HepG2 (cell line): ENCODE results near the gene TMEM233. TPM values are rescaled to one million over a fixed set of nuclear protein-coding genes. Genes with fewer than 3 reads are reported as not detected.

Experiments used
- ATAC-seq: fragments of 200-7000 bp; cut with Tn5 transposase; 3 replicates; pipeline ENCODE4 v1.9.1; 2020; ENCODE audit warnings: mild to moderate bottlenecking, moderate library complexity
- BruUV-seq: library from RNA; stranded (reverse); fragments of 400-500 nt; replicated peaks from 2 replicates; lab custom pipeline; 2021; lab: Mats Ljungman, UMichigan
- CTCF ChIA-PET: fragments of 300-600 bp; formaldehyde crosslinking; extraction: SDS; loops from one replicate; lab custom pipeline; 2021; ENCODE audit warnings: low total read pairs, inconsistent platforms, low intra/inter-chr PET ratio; lab: Yijun Ruan, JAX
- POLR2A ChIA-PET: fragments of 350-600 bp; sonication (Branson Sonifier 250); formaldehyde crosslinking; loops from one replicate; lab custom pipeline; 2020; ENCODE audit warnings: antibody characterized with exemption, inconsistent platforms; lab: Yijun Ruan, JAX
- DNase-seq: peaks from one replicate; pipeline ENCODE4 v3.0.0-alpha.2; 2015; ENCODE audit warnings: low spot score
- FAIRE-seq: peaks from 3 replicates; lab custom pipeline; 2011; peaks lifted over from hg19 to GRCh38; lab: Jason Lieb, UNC
- H2AFZ ChIP-seq: one replicate; pipeline ENCODE4 v1.6.1; 2011; ENCODE audit warnings: low read length, inconsistent platforms
- H3K27ac ChIP-seq: fragments of 300-600 bp; 3 replicates; pipeline ENCODE4 v1.8.0; 2011; ENCODE audit warnings: mixed run types, mild to moderate bottlenecking, mixed read lengths, low read length, inconsistent platforms; ENCODE audit not compliant: insufficient read depth; ENCODE audit errors: extremely low read length
- H3K27me3 ChIP-seq, 2 experiments: fragments of 200-600 bp in 1 of 2; 2 replicates in 1 of 2; 3 replicates in 1 of 2; pipeline versions ENCODE4 v1.6.0 to v1.8.0; 2011; ENCODE audit warnings: low read length in 2 of 2, mild to moderate bottlenecking in 2 of 2, moderate library complexity in 2 of 2, inconsistent platforms in 1 of 2; ENCODE audit not compliant: insufficient read depth in 2 of 2, control insufficient read depth in 1 of 2
- H3K36me3 ChIP-seq, 2 experiments: fragments of 200-600 bp in 1 of 2; replicated peaks in 1 of 2; 2 replicates in 1 of 2; 3 replicates in 1 of 2; pipeline versions ENCODE4 v1.5.1 to v1.8.0; 2011; ENCODE audit warnings: low read length in 2 of 2, inconsistent platforms in 1 of 2; ENCODE audit not compliant: insufficient read depth in 2 of 2, control insufficient read depth in 1 of 2
- H3K4me1 ChIP-seq: 2 replicates; pipeline ENCODE4 v1.5.1; 2012; ENCODE audit warnings: low read length, inconsistent platforms; ENCODE audit not compliant: insufficient read depth
- H3K4me2 ChIP-seq: 2 replicates; pipeline ENCODE4 v1.6.0; 2011; ENCODE audit warnings: low read depth, low read length, inconsistent platforms
- H3K4me3 ChIP-seq, 3 experiments: fragments of 200-600 bp in 1 of 3; sonication (generic), shearing (Covaris generic) in 1 of 3; replicated peaks in 1 of 3; 2 replicates each; pipeline ENCODE4 v1.5.1; 2011 to 2016; ENCODE audit warnings: low read length in 3 of 3, inconsistent platforms in 2 of 3, low read depth in 2 of 3, mild to moderate bottlenecking in 2 of 3, control low read depth in 1 of 3, mixed read lengths in 1 of 3; ENCODE audit not compliant: insufficient read depth in 1 of 3
- H3K79me2 ChIP-seq: one replicate; pipeline ENCODE4 v1.6.1; 2011; ENCODE audit warnings: low read length, inconsistent platforms; ENCODE audit not compliant: insufficient read depth
- H3K9ac ChIP-seq: 2 replicates; pipeline ENCODE4 v1.6.0; 2011; ENCODE audit warnings: mild to moderate bottlenecking, low read depth, low read length, inconsistent platforms; ENCODE audit not compliant: insufficient read depth
- H3K9me3 ChIP-seq: 2 replicates; pipeline ENCODE4 v1.5.1; 2012; ENCODE audit warnings: mild to moderate bottlenecking, low read length
- H4K20me1 ChIP-seq: 2 replicates; pipeline ENCODE4 v1.6.0; 2011; ENCODE audit warnings: inconsistent platforms, mild to moderate bottlenecking, low read length, moderate library complexity; ENCODE audit not compliant: insufficient read depth
- DNMT1 ChIP-seq: sonication (generic); formaldehyde crosslinking; IDR thresholded peaks from 2 replicates; pipeline ENCODE4 v1.5.1; 2020; ENCODE audit warnings: mild to moderate bottlenecking, missing genetic modification reagents
- KMT2A ChIP-seq: sonication (generic); formaldehyde crosslinking; IDR thresholded peaks from 2 replicates; pipeline ENCODE4 v1.4.0; 2020; ENCODE audit warnings: missing genetic modification reagents
- MBD4 ChIP-seq: IDR thresholded peaks from 2 replicates; pipeline ENCODE4 v1.6.1; 2012; ENCODE audit warnings: low read length, inconsistent platforms, borderline replicate concordance
- MED1 ChIP-seq: sonication (generic); formaldehyde crosslinking; IDR thresholded peaks from 2 replicates; pipeline ENCODE4 v1.4.0; 2020; ENCODE audit warnings: missing genetic modification reagents
- SRSF9 ChIP-seq: fragments of 200-400 bp; formaldehyde crosslinking; IDR thresholded peaks from 2 replicates; pipeline ENCODE4 v1.6.1; 2018; ENCODE audit warnings: borderline replicate concordance, mild to moderate bottlenecking, low read depth, low read length; ENCODE audit not compliant: insufficient read depth, poor library complexity, severe bottlenecking
- YY1 ChIP-seq: IDR thresholded peaks from 2 replicates; pipeline ENCODE4 v1.6.1; 2011; ENCODE audit warnings: low read length, low read depth, moderate library complexity, mild to moderate bottlenecking; ENCODE audit not compliant: insufficient read depth, insufficient replicate concordance
- ZNF251 ChIP-seq: sonication (generic); formaldehyde crosslinking; IDR thresholded peaks from 2 replicates; pipeline ENCODE4 v1.9.0; 2021; ENCODE audit warnings: mild to moderate bottlenecking, missing genetic modification reagents
- ZNF670 ChIP-seq: sonication (generic); formaldehyde crosslinking; IDR thresholded peaks from 2 replicates; pipeline ENCODE4 v1.8.0; 2022; ENCODE audit warnings: mild to moderate bottlenecking, missing genetic modification reagents, borderline replicate concordance
- ZNF792 ChIP-seq: IDR thresholded peaks from 2 replicates; pipeline ENCODE4 v1.6.1; 2016
- WGBS: methylation state at CpG from one replicate; pipeline ENCODE4 v1.1.6; 2017; ENCODE audit warnings: low lambda C conversion rate; 5-methylcytosine and 5-hydroxymethylcytosine counted together
- in situ Hi-C: cut with HindIII; loops from 2 replicates; pipeline ENCODE4 v1.10.0; 2017; ENCODE audit warnings: low pct_unique_long_range_greater_than_20kb; ENCODE audit not compliant: extremely low pct_ligation_motif_present
- intact Hi-C: fragments of 100-400 bp; cut with micrococcal nuclease; formaldehyde crosslinking; loops from one replicate; pipeline ENCODE4 v1.10.0; 2022; ENCODE audit not compliant: unreplicated experiment
- polyA plus RNA-seq, 8 experiments: library from polyadenylated mRNA; depleted of rRNA in 3 of 8; stranded (reverse) in 7 of 8; unstranded in 1 of 8; fragments of >200 nt; fragmentation: Illumina TruSeq in 4 of 8; extraction: Trizol in 4 of 8; gene quantifications; 2 replicates each; pipeline versions ENCODE4 v1.2.1 to v1.2.3, GENCODE V29; 2011 to 2016; ENCODE audit warnings: low read depth in 4 of 8, missing spikeins in 1 of 8, mixed read lengths in 1 of 8; ENCODE audit not compliant: insufficient read depth in 1 of 8
- total RNA-seq, 5 experiments: library from RNA; depleted of rRNA; stranded (reverse); fragments of >200 nt; fragmentation: Illumina TruSeq; extraction: Trizol; gene quantifications; 2 replicates each; pipeline ENCODE4 v1.2.3, GENCODE V29; 2016; ENCODE audit warnings: low read depth in 1 of 5
- TF ChIP-seq, protein P1 (sequence below): sonication (generic); formaldehyde crosslinking; IDR thresholded peaks from 2 replicates; pipeline ENCODE4 v1.8.0; 2022; ENCODE audit warnings: missing genetic modification reagents, mild to moderate bottlenecking, borderline replicate concordance
- TF ChIP-seq, protein P2 (sequence below): sonication (generic); formaldehyde crosslinking; IDR thresholded peaks from 2 replicates; pipeline ENCODE4 v1.4.0; 2020; ENCODE audit warnings: mild to moderate bottlenecking, missing genetic modification reagents
- TF ChIP-seq, protein P3 (sequence below): sonication (generic); formaldehyde crosslinking; IDR thresholded peaks from 2 replicates; pipeline ENCODE4 v1.5.1; 2020; ENCODE audit warnings: mild to moderate bottlenecking, missing genetic modification reagents
- TF ChIP-seq, protein P4 (sequence below): sonication (generic); formaldehyde crosslinking; IDR thresholded peaks from 2 replicates; pipeline ENCODE4 v1.5.0; 2020; ENCODE audit warnings: mild to moderate bottlenecking, missing genetic modification reagents

The TMEM233 gene
- total and polyA plus RNA-seq, 2 of the 13 experiments (the other 11 are each of a cell fraction or from before 2014, with no cell fraction given): 0.03 TPM; not detected in 1

- FAIRE-seq (no peak), DNase-seq (no peak), ATAC-seq (no peak)
- Histone ChIP-seq H3K27ac (no peak overlapping the region), H3K79me2 (no peaks in the 10 kb centered on the region), H3K4me2 (no peak overlapping the region), H3K9ac (no peak overlapping the region), H4K20me1 (no peaks in the 10 kb centered on the region), H2AFZ (no peak overlapping the region), H3K36me3 (no peaks in the 10 kb centered on the region), H3K4me3 (no peak overlapping the region), H3K9me3 (no peaks in the 10 kb centered on the region; the same call in 1 of the 2 replicates), H3K4me1 (peaks cover 5% of the 10 kb centered on the region; the same call in 1 of the 2 replicates), H3K27me3 (peaks cover 0 to 3% of the 10 kb centered on the region in 2 experiments; a peak in 2 of 5 replicates)
- no TSS peak for BruUV-seq
- 14% methylated on average over 8 of the region's 9 CpGs for WGBS
- intact Hi-C loops (no loop called here), in situ Hi-C loops (no loop called here)
- ChIA-PET CTCF (no interaction called here), POLR2A (no interaction called here)
- TF ChIP-seq KMT2A (CRISPR knock-in tag) (no peak), MED1 (CRISPR knock-in tag) (no peak), ZNF792 (no peak), YY1 (no peak), ZNF251 (CRISPR knock-in tag) (no peak), SRSF9 (no peak), ZNF670 (CRISPR knock-in tag) (no peak), DNMT1 (CRISPR knock-in tag) (no peak), MBD4 (no peak)
- TF ChIP-seq, protein P1, sequence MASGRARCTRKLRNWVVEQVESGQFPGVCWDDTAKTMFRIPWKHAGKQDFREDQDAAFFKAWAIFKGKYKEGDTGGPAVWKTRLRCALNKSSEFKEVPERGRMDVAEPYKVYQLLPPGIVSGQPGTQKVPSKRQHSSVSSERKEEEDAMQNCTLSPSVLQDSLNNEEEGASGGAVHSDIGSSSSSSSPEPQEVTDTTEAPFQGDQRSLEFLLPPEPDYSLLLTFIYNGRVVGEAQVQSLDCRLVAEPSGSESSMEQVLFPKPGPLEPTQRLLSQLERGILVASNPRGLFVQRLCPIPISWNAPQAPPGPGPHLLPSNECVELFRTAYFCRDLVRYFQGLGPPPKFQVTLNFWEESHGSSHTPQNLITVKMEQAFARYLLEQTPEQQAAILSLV (CRISPR knock-in tag): no peak
- TF ChIP-seq, protein P2, sequence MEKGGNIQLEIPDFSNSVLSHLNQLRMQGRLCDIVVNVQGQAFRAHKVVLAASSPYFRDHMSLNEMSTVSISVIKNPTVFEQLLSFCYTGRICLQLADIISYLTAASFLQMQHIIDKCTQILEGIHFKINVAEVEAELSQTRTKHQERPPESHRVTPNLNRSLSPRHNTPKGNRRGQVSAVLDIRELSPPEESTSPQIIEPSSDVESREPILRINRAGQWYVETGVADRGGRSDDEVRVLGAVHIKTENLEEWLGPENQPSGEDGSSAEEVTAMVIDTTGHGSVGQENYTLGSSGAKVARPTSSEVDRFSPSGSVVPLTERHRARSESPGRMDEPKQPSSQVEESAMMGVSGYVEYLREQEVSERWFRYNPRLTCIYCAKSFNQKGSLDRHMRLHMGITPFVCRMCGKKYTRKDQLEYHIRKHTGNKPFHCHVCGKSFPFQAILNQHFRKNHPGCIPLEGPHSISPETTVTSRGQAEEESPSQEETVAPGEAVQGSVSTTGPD: no peak
- TF ChIP-seq, protein P3, sequence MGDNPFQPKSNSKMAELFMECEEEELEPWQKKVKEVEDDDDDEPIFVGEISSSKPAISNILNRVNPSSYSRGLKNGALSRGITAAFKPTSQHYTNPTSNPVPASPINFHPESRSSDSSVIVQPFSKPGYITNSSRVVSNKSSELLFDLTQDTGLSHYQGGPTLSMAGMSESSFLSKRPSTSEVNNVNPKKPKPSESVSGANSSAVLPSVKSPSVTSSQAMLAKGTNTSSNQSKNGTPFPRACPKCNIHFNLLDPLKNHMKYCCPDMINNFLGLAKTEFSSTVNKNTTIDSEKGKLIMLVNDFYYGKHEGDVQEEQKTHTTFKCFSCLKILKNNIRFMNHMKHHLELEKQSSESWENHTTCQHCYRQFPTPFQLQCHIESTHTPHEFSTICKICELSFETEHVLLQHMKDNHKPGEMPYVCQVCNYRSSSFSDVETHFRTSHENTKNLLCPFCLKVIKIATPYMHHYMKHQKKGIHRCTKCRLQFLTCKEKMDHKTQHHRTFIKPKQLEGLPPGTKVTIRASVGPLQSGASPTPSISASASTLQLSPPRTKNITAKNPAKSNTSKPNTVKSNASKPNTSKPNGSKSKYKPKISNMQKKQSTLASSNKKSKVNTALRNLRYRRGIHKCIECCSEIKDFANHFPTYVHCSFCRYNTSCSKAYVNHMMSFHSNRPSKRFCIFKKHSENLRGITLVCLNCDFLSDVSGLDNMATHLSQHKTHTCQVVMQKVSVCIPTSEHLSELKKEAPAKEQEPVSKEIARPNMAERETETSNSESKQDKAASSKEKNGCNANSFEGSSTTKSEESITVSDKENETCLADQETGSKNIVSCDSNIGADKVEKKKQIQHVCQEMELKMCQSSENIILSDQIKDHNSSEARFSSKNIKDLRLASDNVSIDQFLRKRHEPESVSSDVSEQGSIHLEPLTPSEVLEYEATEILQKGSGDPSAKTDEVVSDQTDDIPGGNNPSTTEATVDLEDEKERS: no peak
- TF ChIP-seq, protein P4, sequence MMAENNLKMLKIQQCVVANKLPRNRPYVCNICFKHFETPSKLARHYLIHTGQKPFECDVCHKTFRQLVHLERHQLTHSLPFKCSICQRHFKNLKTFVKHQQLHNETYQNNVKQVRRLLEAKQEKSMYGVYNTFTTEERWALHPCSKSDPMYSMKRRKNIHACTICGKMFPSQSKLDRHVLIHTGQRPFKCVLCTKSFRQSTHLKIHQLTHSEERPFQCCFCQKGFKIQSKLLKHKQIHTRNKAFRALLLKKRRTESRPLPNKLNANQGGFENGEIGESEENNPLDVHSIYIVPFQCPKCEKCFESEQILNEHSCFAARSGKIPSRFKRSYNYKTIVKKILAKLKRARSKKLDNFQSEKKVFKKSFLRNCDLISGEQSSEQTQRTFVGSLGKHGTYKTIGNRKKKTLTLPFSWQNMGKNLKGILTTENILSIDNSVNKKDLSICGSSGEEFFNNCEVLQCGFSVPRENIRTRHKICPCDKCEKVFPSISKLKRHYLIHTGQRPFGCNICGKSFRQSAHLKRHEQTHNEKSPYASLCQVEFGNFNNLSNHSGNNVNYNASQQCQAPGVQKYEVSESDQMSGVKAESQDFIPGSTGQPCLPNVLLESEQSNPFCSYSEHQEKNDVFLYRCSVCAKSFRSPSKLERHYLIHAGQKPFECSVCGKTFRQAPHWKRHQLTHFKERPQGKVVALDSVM (CRISPR knock-in tag): no peak
Observed at GRCh38 chr12:119615518-119616475, 22.2 kb downstream of the TMEM233 start.
